ENCODE data around the gene TM4SF4.
A peak's percentile ranks its signal among the peaks of the same experiment; 100 is the strongest.

Gene TM4SF4

DNA sequence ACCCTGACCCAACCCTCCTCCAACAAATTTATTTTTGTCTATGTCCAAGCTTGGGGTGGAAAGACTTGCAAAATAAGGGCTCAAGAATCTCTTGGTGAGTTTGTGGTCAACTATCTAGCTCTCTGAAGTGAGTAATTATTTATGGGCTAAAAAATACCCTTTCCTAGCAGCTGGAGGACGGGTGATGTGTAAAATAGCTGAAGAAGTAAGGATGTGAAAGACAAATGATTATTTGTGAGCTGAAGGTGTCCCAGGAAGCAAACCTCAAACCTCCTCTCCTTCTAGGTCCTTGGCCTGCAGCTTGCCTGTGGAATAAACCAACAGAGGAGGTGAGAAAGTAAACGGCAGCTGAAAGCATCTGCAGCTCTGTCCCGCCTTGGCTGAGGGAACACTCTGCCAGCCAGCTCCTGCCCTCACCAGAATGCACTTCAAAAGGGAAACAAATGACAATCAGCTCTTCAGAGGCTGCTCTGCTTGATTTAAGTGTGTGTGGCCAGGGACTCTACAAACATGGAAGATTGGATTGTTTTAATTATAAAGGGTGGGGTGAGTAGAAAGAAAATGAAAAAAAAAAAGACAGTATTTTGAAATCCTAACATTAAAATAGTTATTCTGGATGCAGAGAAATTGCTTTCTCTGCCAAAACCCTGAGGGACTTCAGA, 60.3 kb downstream of the TM4SF4 start:
- Histone ChIP-seq H3K4me1 (ENCODE audit: control insufficient read depth, insufficient read depth, low read length) (no peaks in the 10 kb centered on the region), H3K27ac (ENCODE audit: extremely low read depth, low read depth, low read length) (no peak overlapping the region), H3K9me3 (ENCODE audit: control insufficient read depth, insufficient read depth, low read depth, low read length) (no peaks in the 10 kb centered on the region), H3K4me3 (ENCODE audit: low read depth, low read length) (no peak overlapping the region), H3K36me3 (ENCODE audit: control insufficient read depth in 2 of 2, insufficient read depth in 1 of 2, low read length in 2 of 2) (no peaks in the 10 kb centered on the region)
- CTCF ChIA-PET = interaction anchor here (0.6 to 1.4 kb wide), 4 partner anchors 13 to 273 kb away, joined by 3 to 8 read pairs (median 3); no protein-coding TSS in a partner anchor
- TF ChIP-seq, protein P1, sequence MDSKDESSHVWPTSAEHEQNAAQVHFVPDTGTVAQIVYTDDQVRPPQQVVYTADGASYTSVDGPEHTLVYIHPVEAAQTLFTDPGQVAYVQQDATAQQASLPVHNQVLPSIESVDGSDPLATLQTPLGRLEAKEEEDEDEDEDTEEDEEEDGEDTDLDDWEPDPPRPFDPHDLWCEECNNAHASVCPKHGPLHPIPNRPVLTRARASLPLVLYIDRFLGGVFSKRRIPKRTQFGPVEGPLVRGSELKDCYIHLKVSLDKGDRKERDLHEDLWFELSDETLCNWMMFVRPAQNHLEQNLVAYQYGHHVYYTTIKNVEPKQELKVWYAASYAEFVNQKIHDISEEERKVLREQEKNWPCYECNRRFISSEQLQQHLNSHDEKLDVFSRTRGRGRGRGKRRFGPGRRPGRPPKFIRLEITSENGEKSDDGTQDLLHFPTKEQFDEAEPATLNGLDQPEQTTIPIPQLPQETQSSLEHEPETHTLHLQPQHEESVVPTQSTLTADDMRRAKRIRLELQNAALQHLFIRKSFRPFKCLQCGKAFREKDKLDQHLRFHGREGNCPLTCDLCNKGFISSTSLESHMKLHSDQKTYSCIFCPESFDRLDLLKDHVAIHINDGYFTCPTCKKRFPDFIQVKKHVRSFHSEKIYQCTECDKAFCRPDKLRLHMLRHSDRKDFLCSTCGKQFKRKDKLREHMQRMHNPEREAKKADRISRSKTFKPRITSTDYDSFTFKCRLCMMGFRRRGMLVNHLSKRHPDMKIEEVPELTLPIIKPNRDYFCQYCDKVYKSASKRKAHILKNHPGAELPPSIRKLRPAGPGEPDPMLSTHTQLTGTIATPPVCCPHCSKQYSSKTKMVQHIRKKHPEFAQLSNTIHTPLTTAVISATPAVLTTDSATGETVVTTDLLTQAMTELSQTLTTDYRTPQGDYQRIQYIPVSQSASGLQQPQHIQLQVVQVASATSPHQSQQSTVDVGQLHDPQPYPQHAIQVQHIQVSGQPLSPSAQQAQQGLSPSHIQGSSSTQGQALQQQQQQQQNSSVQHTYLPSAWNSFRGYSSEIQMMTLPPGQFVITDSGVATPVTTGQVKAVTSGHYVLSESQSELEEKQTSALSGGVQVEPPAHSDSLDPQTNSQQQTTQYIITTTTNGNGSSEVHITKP (tag by site-specific recombination; IDR thresholded peaks at IDR 0.05) = peak; percentile 52; the same call in 1 of the 2 replicates
- no peak for TF ChIP-seq WT1 (tag by site-specific recombination; IDR thresholded peaks at IDR 0.05)
- POLR2A ChIA-PET = no interaction called here

- Histone ChIP-seq H3K27ac (ENCODE audit: extremely low read depth, low read depth, low read length) (no peak overlapping the region), H3K9me3 (ENCODE audit: control insufficient read depth, insufficient read depth, low read depth, low read length) (no peaks in the 10 kb centered on the region), H3K4me1 (ENCODE audit: control insufficient read depth, insufficient read depth, low read length) (no peaks in the 10 kb centered on the region), H3K36me3 (ENCODE audit: control insufficient read depth in 2 of 2, insufficient read depth in 1 of 2, low read length in 2 of 2) (no peaks in the 10 kb centered on the region), H3K4me3 (ENCODE audit: low read depth, low read length) (no peak overlapping the region)
- CTCF ChIA-PET = interaction anchor here (0.6 kb wide), 1 partner anchor 236 kb away, joined by 3 read pairs; no protein-coding TSS in a partner anchor
- POLR2A ChIA-PET = no interaction called here
- TF ChIP-seq, protein P2, sequence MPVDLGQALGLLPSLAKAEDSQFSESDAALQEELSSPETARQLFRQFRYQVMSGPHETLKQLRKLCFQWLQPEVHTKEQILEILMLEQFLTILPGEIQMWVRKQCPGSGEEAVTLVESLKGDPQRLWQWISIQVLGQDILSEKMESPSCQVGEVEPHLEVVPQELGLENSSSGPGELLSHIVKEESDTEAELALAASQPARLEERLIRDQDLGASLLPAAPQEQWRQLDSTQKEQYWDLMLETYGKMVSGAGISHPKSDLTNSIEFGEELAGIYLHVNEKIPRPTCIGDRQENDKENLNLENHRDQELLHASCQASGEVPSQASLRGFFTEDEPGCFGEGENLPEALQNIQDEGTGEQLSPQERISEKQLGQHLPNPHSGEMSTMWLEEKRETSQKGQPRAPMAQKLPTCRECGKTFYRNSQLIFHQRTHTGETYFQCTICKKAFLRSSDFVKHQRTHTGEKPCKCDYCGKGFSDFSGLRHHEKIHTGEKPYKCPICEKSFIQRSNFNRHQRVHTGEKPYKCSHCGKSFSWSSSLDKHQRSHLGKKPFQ (tag by site-specific recombination; IDR thresholded peaks at IDR 0.05) = no peak
- TF ChIP-seq ZNF155 (tag by site-specific recombination; IDR thresholded peaks at IDR 0.05) (no peak), TCF7L2 (IDR thresholded peaks at IDR 0.05; ENCODE audit: borderline replicate concordance, low read depth, low read length) (no peak), FEZF1 (tag by site-specific recombination; IDR thresholded peaks at IDR 0.05) (0 out of 2 replicates have a peak, but pooled peaks have one; percentile 20), ZBTB7A (tag by site-specific recombination; IDR thresholded peaks at IDR 0.05; ENCODE audit: low read depth) (no peak), IKZF3 (tag by site-specific recombination; IDR thresholded peaks at IDR 0.05) (no peak), ZNF660 (tag by site-specific recombination; IDR thresholded peaks at IDR 0.05) (no peak)
- TF ChIP-seq, protein P3, sequence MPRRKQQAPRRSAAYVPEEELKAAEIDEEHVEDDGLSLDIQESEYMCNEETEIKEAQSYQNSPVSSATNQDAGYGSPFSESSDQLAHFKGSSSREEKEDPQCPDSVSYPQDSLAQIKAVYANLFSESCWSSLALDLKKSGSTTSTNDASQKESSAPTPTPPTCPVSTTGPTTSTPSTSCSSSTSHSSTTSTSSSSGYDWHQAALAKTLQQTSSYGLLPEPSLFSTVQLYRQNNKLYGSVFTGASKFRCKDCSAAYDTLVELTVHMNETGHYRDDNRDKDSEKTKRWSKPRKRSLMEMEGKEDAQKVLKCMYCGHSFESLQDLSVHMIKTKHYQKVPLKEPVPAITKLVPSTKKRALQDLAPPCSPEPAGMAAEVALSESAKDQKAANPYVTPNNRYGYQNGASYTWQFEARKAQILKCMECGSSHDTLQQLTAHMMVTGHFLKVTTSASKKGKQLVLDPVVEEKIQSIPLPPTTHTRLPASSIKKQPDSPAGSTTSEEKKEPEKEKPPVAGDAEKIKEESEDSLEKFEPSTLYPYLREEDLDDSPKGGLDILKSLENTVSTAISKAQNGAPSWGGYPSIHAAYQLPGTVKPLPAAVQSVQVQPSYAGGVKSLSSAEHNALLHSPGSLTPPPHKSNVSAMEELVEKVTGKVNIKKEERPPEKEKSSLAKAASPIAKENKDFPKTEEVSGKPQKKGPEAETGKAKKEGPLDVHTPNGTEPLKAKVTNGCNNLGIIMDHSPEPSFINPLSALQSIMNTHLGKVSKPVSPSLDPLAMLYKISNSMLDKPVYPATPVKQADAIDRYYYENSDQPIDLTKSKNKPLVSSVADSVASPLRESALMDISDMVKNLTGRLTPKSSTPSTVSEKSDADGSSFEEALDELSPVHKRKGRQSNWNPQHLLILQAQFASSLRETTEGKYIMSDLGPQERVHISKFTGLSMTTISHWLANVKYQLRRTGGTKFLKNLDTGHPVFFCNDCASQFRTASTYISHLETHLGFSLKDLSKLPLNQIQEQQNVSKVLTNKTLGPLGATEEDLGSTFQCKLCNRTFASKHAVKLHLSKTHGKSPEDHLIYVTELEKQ (tag by site-specific recombination; IDR thresholded peaks at IDR 0.05; ENCODE audit: borderline replicate concordance) = no peak
Observed at GRCh38 chr3:149535333-149535685, 60.8 kb downstream of the TM4SF4 start.

GRCh38 chr3:149536429-149536828, 61.9 kb downstream of the TM4SF4 start:
- no peak overlapping the region for H3K27ac ChIP-seq (ENCODE audit: extremely low read depth, low read depth, low read length)
- ChIA-PET CTCF (no interaction called here), POLR2A (no interaction called here)
- H3K36me3 ChIP-seq (ENCODE audit: control insufficient read depth in 2 of 2, insufficient read depth in 1 of 2, low read length in 2 of 2) = peaks cover 0 to under 1% of the 10 kb centered on the region in 2 experiments; a peak in 1 of 3 replicates
- no peaks in the 10 kb centered on the region for H3K9me3 ChIP-seq (ENCODE audit: control insufficient read depth, insufficient read depth, low read depth, low read length)
- no peaks in the 10 kb centered on the region for H3K4me1 ChIP-seq (ENCODE audit: control insufficient read depth, insufficient read depth, low read length)
- H3K4me3 ChIP-seq (ENCODE audit: low read depth, low read length) = no peak overlapping the region
- TF ChIP-seq KLF16 (tag by site-specific recombination; IDR thresholded peaks at IDR 0.05) = no peak
- no peak for TF ChIP-seq ZNF221 (tag by site-specific recombination; IDR thresholded peaks at IDR 0.05; ENCODE audit: borderline replicate concordance)
- TF ChIP-seq HOXA7 (CRISPR knock-in tag; IDR thresholded peaks at IDR 0.05; ENCODE audit: borderline replicate concordance) = no peak
- no peak for TF ChIP-seq ZNF24 (tag by site-specific recombination; IDR thresholded peaks at IDR 0.05)
- no peak for TF ChIP-seq ZNF654 (tag by site-specific recombination; IDR thresholded peaks at IDR 0.05; ENCODE audit: low read depth)
- no peak for TF ChIP-seq ZNF76 (tag by site-specific recombination; IDR thresholded peaks at IDR 0.05; ENCODE audit: borderline replicate concordance, low read depth)
- no peak for TF ChIP-seq EGR2 (tag by site-specific recombination; IDR thresholded peaks at IDR 0.05; ENCODE audit: low read depth)
- no peak for TF ChIP-seq ZNF37A (tag by site-specific recombination; IDR thresholded peaks at IDR 0.05)
- TF ChIP-seq MEIS1 (CRISPR knock-in tag; IDR thresholded peaks at IDR 0.05; ENCODE audit: borderline replicate concordance) = no peak
- TF ChIP-seq, protein P4, sequence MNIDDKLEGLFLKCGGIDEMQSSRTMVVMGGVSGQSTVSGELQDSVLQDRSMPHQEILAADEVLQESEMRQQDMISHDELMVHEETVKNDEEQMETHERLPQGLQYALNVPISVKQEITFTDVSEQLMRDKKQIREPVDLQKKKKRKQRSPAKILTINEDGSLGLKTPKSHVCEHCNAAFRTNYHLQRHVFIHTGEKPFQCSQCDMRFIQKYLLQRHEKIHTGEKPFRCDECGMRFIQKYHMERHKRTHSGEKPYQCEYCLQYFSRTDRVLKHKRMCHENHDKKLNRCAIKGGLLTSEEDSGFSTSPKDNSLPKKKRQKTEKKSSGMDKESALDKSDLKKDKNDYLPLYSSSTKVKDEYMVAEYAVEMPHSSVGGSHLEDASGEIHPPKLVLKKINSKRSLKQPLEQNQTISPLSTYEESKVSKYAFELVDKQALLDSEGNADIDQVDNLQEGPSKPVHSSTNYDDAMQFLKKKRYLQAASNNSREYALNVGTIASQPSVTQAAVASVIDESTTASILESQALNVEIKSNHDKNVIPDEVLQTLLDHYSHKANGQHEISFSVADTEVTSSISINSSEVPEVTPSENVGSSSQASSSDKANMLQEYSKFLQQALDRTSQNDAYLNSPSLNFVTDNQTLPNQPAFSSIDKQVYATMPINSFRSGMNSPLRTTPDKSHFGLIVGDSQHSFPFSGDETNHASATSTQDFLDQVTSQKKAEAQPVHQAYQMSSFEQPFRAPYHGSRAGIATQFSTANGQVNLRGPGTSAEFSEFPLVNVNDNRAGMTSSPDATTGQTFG (tag by site-specific recombination; IDR thresholded peaks at IDR 0.05; ENCODE audit: borderline replicate concordance) = no peak
